Caco-2 (cell line): ENCODE data around the gene PTS. TPM values are rescaled to one million over a fixed set of nuclear protein-coding genes. Genes with fewer than 3 reads are reported as not detected.

Experiments used
- BruUV-seq: library from RNA; stranded (reverse); fragments of 400-500 nt; replicated peaks from 2 replicates; lab custom pipeline; 2021; lab: Mats Ljungman, UMichigan
- CTCF ChIA-PET: fragments of 300-600 bp; sonication (Branson Sonifier 250); formaldehyde crosslinking; loops from one replicate; lab custom pipeline; 2022; ENCODE audit warnings: antibody characterized with exemption; lab: Charles Lee
- POLR2A ChIA-PET: fragments of 300-600 bp; sonication (Branson Sonifier 250); formaldehyde crosslinking; loops from one replicate; lab custom pipeline; 2022; ENCODE audit warnings: antibody characterized with exemption; lab: Charles Lee
- DNase-seq, 2 experiments: peaks; one replicate each; pipeline versions ENCODE4 v3.0.0 to v3.0.0-alpha.2; 2020 to 2022
- H3K27me3 ChIP-seq: replicated peaks from 2 replicates; pipeline ENCODE4 v1.6.0; 2011; ENCODE audit warnings: low read length; ENCODE audit not compliant: control insufficient read depth, insufficient read depth
- H3K36me3 ChIP-seq: 2 replicates; pipeline ENCODE4 v1.5.1; 2011; ENCODE audit warnings: low read length; ENCODE audit not compliant: control insufficient read depth, insufficient read depth
- H3K4me1 ChIP-seq: fragments of 250-450 bp; sonication (Bioruptor Pico); 2 replicates; pipeline ENCODE4 v1.5.1; 2020; ENCODE audit warnings: mild to moderate bottlenecking
- H3K4me3 ChIP-seq: 2 replicates; pipeline ENCODE4 v1.5.1; 2011; ENCODE audit warnings: low read depth, mild to moderate bottlenecking, control low read depth, low read length
- H3K9me3 ChIP-seq: fragments of 250-450 bp; sonication (Bioruptor Pico); 2 replicates; pipeline ENCODE4 v1.5.1; 2020; ENCODE audit warnings: mild to moderate bottlenecking, moderate library complexity
- H3K27ac Mint-ChIP-seq: one replicate; pipeline ENCODE4 v1.8.0; 2022; ENCODE audit warnings: mixed read lengths; ENCODE audit not compliant: unreplicated experiment
- H3K27me3 Mint-ChIP-seq: one replicate; pipeline ENCODE4 v1.8.0; 2022; ENCODE audit warnings: mixed read lengths; ENCODE audit not compliant: insufficient read depth, unreplicated experiment
- H3K36me3 Mint-ChIP-seq: one replicate; pipeline ENCODE4 v1.8.0; 2022; ENCODE audit warnings: mild to moderate bottlenecking, mixed read lengths; ENCODE audit not compliant: insufficient read depth, unreplicated experiment
- H3K4me1 Mint-ChIP-seq: one replicate; pipeline ENCODE4 v1.8.0; 2022; ENCODE audit warnings: low read depth, mixed read lengths; ENCODE audit not compliant: unreplicated experiment
- H3K4me3 Mint-ChIP-seq: one replicate; pipeline ENCODE4 v1.8.0; 2022; ENCODE audit warnings: mild to moderate bottlenecking, moderate library complexity, mixed read lengths; ENCODE audit not compliant: unreplicated experiment
- H3K9me3 Mint-ChIP-seq: one replicate; pipeline ENCODE4 v1.8.0; 2022; ENCODE audit warnings: mixed read lengths; ENCODE audit not compliant: unreplicated experiment
- intact Hi-C: fragments of 100-400 bp; cut with micrococcal nuclease; formaldehyde crosslinking; loops from one replicate; pipeline ENCODE4 v1.10.0; 2022; ENCODE audit not compliant: unreplicated experiment
- total RNA-seq: library from RNA; stranded (reverse); gene quantifications from 2 replicates; pipeline ENCODE4 v1.2.3, GENCODE V29; 2022
- TF ChIP-seq, protein P1 (sequence below), 2 experiments: fragments of 200-600 bp in 1 of 2; IDR thresholded peaks; 1 replicate in 1 of 2; 2 replicates in 1 of 2; pipeline versions ENCODE4 v1.5.1 to v1.8.0; 2011 to 2022; ENCODE audit warnings: antibody characterized with exemption in 1 of 2, control low read depth in 1 of 2, inconsistent platforms in 1 of 2, low read depth in 1 of 2, low read length in 1 of 2, mild to moderate bottlenecking in 1 of 2, moderate library complexity in 1 of 2; ENCODE audit not compliant: insufficient read depth in 1 of 2, severe bottlenecking in 1 of 2, unreplicated experiment in 1 of 2

The PTS gene
- total RNA-seq, 1 experiment from 2014 or later: 78.0 TPM

DNA sequence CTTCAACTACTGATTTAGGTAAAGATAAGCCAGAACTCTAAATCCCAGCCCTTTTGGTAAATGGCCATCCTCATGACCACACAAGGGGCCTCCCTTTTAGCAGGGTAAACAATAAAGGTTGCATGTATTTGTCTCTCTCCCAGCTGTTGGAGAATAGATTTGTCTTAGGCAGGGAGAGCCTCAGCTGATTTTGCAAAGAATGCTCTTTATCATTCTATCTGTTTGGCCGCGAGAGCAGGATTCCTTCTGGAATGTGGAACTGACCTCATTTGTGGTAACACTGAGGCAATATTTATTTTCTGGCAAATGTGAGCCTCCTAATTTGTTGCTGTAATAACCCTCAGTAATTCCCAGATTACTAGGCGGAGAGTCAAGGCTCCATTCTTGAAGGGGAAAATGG lies 15.3 kb downstream of the PTS start:
- Histone ChIP-seq H3K4me3 (no peak overlapping the region), H3K4me1 (peaks cover 12% of the 10 kb centered on the region), H3K36me3 (no peaks in the 10 kb centered on the region), H3K9me3 (0 out of 2 replicates have a peak, but pooled peaks cover 4% of the 10 kb centered on the region), H3K27me3 (no peaks in the 10 kb centered on the region)
- Mint-ChIP-seq H3K4me3 (no peak overlapping the region), H3K36me3 (peaks cover 68% of the 10 kb centered on the region), H3K27me3 (no peaks in the 10 kb centered on the region), H3K27ac (no peak overlapping the region), H3K9me3 (peaks cover 31% of the 10 kb centered on the region), H3K4me1 (peaks cover 29% of the 10 kb centered on the region)
- CTCF ChIA-PET: interaction anchor here (1.2 kb wide), 1 partner anchor 38 kb away, joined by 8 read pairs; no protein-coding TSS in a partner anchor
- intact Hi-C loops: loop anchor here (1.0 kb wide), 2 partner anchors 15 to 39 kb away; partner anchors contain the start of gene PTS
- TF ChIP-seq, protein P1, sequence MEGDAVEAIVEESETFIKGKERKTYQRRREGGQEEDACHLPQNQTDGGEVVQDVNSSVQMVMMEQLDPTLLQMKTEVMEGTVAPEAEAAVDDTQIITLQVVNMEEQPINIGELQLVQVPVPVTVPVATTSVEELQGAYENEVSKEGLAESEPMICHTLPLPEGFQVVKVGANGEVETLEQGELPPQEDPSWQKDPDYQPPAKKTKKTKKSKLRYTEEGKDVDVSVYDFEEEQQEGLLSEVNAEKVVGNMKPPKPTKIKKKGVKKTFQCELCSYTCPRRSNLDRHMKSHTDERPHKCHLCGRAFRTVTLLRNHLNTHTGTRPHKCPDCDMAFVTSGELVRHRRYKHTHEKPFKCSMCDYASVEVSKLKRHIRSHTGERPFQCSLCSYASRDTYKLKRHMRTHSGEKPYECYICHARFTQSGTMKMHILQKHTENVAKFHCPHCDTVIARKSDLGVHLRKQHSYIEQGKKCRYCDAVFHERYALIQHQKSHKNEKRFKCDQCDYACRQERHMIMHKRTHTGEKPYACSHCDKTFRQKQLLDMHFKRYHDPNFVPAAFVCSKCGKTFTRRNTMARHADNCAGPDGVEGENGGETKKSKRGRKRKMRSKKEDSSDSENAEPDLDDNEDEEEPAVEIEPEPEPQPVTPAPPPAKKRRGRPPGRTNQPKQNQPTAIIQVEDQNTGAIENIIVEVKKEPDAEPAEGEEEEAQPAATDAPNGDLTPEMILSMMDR (IDR thresholded peaks at IDR 0.05; ENCODE audit: insufficient read depth in 1 of 2, low read depth in 1 of 2, low read length in 1 of 2, severe bottlenecking in 1 of 2, unreplicated experiment in 1 of 2): no peak
- POLR2A ChIA-PET: no interaction called here
- BruUV-seq: no TSS peak
- DNase-seq: peak; percentile 66 to 80

DNA sequence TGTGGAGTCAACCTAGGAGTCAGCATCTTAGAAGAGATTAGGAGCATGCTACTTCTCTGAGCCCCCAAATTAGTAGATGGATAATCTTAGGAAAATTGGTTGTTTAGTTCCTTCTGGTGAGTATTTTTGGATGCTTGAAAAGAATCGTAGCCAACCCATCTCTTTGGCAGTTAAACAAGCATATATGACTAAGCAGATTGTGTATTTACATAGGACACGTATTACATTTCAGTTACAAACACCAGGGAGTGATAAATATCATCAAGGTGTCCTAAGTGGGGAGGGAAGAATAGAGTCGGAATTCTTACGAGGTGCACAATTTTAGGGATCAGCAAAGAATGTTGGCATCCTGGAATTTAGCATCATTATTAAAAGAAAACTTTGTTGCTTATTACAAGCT lies 21.0 kb downstream of the PTS start:
- no peaks in the 10 kb centered on the region for H3K27me3 Mint-ChIP-seq
- BruUV-seq: no TSS peak
- 0 out of 2 replicates have a peak, but pooled peaks cover 4% of the 10 kb centered on the region for H3K9me3 ChIP-seq
- H3K27ac Mint-ChIP-seq: no peak overlapping the region
- H3K27me3 ChIP-seq: no peaks in the 10 kb centered on the region
- no peak overlapping the region for H3K4me3 Mint-ChIP-seq
- ChIA-PET POLR2A (no interaction called here), CTCF (no interaction called here)
- no peak for DNase-seq
- H3K4me1 Mint-ChIP-seq: peaks cover 3% of the 10 kb centered on the region
- H3K36me3 Mint-ChIP-seq: peaks cover 22% of the 10 kb centered on the region
- H3K4me1 ChIP-seq: peaks cover 15% of the 10 kb centered on the region
- intact Hi-C loops: no loop called here
- H3K4me3 ChIP-seq: no peak overlapping the region
- no peaks in the 10 kb centered on the region for H3K36me3 ChIP-seq
- peaks cover 17% of the 10 kb centered on the region for H3K9me3 Mint-ChIP-seq
- TF ChIP-seq, protein P1 (IDR thresholded peaks at IDR 0.05; ENCODE audit: insufficient read depth in 1 of 2, low read depth in 1 of 2, low read length in 1 of 2, severe bottlenecking in 1 of 2, unreplicated experiment in 1 of 2): no peak

DNA sequence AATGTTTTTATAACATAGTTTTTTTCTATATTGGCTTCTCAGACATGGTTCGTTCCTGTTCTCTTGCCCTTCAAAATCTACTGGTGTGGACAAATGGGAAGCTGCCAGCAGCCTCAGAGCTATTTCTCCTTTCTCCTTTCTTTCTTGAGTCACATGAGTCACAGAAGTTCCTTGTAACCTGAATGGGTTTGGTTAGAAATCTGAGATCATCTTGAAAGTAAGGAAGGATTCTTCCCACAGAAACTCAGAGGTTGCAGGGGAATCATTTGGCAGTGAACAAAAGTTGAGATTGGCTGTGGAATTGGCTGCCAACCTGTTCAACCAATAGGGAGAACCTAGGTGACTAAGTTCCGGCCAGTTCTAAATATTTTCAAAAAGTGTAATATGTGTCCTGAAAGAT lies 22.0 kb downstream of the PTS start:
- POLR2A ChIA-PET: no interaction called here

More for the DNA sequence above, 22.0 kb downstream of the PTS start:
- Histone ChIP-seq H3K27me3 (no peaks in the 10 kb centered on the region), H3K36me3 (no peaks in the 10 kb centered on the region), H3K4me1 (peaks cover 15% of the 10 kb centered on the region), H3K4me3 (no peak overlapping the region), H3K9me3 (0 out of 2 replicates have a peak, but pooled peaks cover 4% of the 10 kb centered on the region)
- H3K4me3 Mint-ChIP-seq: no peak overlapping the region
- CTCF ChIA-PET: no interaction called here
- no TSS peak for BruUV-seq
- DNase-seq: no peak
- H3K4me1 Mint-ChIP-seq: no peaks in the 10 kb centered on the region
- TF ChIP-seq, protein P1 (IDR thresholded peaks at IDR 0.05; ENCODE audit: insufficient read depth in 1 of 2, low read depth in 1 of 2, low read length in 1 of 2, severe bottlenecking in 1 of 2, unreplicated experiment in 1 of 2): no peak
- intact Hi-C loops: no loop called here
- H3K27ac Mint-ChIP-seq: no peak overlapping the region
- peaks cover 12% of the 10 kb centered on the region for H3K9me3 Mint-ChIP-seq
- no peaks in the 10 kb centered on the region for H3K27me3 Mint-ChIP-seq
- peaks cover 15% of the 10 kb centered on the region for H3K36me3 Mint-ChIP-seq
